ENCODE data around the gene LPAR3.

The LPAR3 gene

DNA sequence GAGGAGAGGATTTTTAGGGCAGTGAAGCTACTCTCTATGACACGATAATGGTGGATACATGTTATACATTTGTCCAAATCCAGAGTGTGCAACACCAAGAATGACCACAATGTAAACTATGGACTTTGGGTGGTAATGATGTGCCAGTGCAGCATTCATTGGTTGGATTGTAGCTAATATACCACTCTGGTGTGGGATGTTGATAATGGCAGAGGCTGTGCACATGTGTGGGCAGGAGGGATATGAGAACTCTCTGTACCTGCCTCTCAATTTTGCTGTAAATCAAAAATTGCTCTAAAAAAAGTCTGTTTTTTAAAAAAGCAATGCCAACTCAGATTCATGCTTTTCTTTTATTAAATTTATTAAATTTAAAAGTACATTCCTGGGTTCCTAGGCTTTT, 27.2 kb upstream of the LPAR3 start:
- Histone ChIP-seq H3F3A (ENCODE audit: insufficient read depth) (no peaks in the 10 kb centered on the region), H4K20me1 (ENCODE audit: low read depth, low read length) (no peaks in the 10 kb centered on the region), H3K27me3 (ENCODE audit: low read length) (no peaks in the 10 kb centered on the region), H3K9ac (ENCODE audit: low read length) (no peak overlapping the region), H3K9me2 (replicated peaks; ENCODE audit: insufficient read depth, low read length) (no peaks in the 10 kb centered on the region), H3K27ac (ENCODE audit: low read depth, low read length) (no peak overlapping the region), H3K4me2 (ENCODE audit: low read depth, low read length, poor library complexity, severe bottlenecking) (no peak overlapping the region), H3K4me3 (ENCODE audit: insufficient read depth, low read length, poor library complexity, severe bottlenecking) (no peak overlapping the region), H3K79me2 (ENCODE audit: insufficient read depth, low read length) (no peaks in the 10 kb centered on the region), H2AFZ (ENCODE audit: low read depth, low read length, severe bottlenecking) (no peak overlapping the region), H3K9me3 (ENCODE audit: insufficient read depth, low read length) (no peaks in the 10 kb centered on the region), H3K36me3 (ENCODE audit: low read length) (no peaks in the 10 kb centered on the region)
- TF ChIP-seq, protein P1, sequence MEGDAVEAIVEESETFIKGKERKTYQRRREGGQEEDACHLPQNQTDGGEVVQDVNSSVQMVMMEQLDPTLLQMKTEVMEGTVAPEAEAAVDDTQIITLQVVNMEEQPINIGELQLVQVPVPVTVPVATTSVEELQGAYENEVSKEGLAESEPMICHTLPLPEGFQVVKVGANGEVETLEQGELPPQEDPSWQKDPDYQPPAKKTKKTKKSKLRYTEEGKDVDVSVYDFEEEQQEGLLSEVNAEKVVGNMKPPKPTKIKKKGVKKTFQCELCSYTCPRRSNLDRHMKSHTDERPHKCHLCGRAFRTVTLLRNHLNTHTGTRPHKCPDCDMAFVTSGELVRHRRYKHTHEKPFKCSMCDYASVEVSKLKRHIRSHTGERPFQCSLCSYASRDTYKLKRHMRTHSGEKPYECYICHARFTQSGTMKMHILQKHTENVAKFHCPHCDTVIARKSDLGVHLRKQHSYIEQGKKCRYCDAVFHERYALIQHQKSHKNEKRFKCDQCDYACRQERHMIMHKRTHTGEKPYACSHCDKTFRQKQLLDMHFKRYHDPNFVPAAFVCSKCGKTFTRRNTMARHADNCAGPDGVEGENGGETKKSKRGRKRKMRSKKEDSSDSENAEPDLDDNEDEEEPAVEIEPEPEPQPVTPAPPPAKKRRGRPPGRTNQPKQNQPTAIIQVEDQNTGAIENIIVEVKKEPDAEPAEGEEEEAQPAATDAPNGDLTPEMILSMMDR (IDR thresholded peaks at IDR 0.05; ENCODE audit: insufficient read depth, low read length, poor library complexity, severe bottlenecking), result no peak
- TF ChIP-seq EZH2phosphoT487 (conservative IDR thresholded peaks at IDR 0.05; ENCODE audit: low read length), result no peak

DNA sequence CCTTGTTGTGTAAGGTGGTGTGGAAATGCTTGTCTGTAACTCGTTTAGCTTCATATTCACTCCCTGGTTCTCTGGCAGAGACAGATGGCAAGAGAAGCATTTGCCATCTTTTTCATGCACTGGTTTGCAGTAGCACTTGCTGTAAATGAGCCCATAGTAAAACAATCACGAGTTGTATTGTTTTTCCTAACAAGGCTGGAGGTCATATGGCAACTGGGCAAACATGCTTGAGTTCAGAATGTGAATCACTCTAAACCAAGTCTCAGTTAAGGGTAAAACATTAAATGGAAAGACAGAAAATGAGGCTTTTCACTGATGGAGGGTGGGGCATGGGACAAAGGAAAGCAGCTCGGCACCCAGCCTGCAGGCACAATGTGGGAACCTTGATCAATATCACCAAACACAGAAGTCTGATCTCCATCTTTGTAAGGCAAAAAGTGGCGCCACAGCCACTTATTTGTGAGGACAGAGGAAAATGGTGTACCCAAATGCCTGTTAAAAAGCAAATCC, 26.5 kb upstream of the LPAR3 start:
- Histone ChIP-seq H3F3A (ENCODE audit: insufficient read depth) (no peaks in the 10 kb centered on the region), H3K36me3 (ENCODE audit: low read length) (no peaks in the 10 kb centered on the region), H3K27ac (ENCODE audit: low read depth, low read length) (no peak overlapping the region), H3K4me2 (ENCODE audit: low read depth, low read length, poor library complexity, severe bottlenecking) (no peak overlapping the region), H3K9me2 (replicated peaks; ENCODE audit: insufficient read depth, low read length) (no peaks in the 10 kb centered on the region), H4K20me1 (ENCODE audit: low read depth, low read length) (no peaks in the 10 kb centered on the region), H3K9ac (ENCODE audit: low read length) (no peak overlapping the region), H2AFZ (ENCODE audit: low read depth, low read length, severe bottlenecking) (no peak overlapping the region), H3K79me2 (ENCODE audit: insufficient read depth, low read length) (no peaks in the 10 kb centered on the region), H3K27me3 (ENCODE audit: low read length) (no peaks in the 10 kb centered on the region), H3K9me3 (ENCODE audit: insufficient read depth, low read length) (no peaks in the 10 kb centered on the region), H3K4me3 (ENCODE audit: insufficient read depth, low read length, poor library complexity, severe bottlenecking) (no peak overlapping the region)
- TF ChIP-seq, protein P1 (IDR thresholded peaks at IDR 0.05; ENCODE audit: insufficient read depth, low read length, poor library complexity, severe bottlenecking), result no peak
- no peak for TF ChIP-seq EZH2phosphoT487 (conservative IDR thresholded peaks at IDR 0.05; ENCODE audit: low read length)

DNA sequence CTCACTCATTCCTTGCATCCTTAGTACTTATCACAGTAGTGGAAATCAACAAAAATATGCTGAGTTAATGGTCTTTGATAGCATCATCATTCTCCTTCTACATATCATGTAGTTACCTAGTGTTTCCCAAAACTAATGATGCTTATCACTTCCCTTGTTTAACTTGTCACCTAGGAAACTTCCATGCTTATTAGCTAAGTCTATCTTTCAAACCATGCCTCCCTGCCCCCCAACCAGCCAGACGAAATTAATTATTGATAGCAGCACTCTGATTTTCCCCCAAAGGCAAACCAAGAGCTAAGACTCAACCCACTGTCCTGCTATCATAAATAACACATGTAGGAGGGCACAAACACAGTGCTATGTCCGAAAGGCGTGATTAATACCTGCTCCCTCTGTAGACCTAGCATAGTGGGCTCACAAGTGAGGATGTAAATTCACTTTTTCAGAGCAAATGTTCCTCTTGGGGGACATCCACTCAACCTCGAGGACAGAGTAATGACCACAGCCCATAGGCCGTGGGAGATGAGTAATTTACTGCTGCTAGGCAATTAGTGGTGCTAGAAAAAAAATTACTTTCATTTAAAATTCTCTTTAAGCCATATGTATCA, 25.8 kb upstream of the LPAR3 start:
- Histone ChIP-seq H3K9me2 (replicated peaks; ENCODE audit: insufficient read depth, low read length) (no peaks in the 10 kb centered on the region), H3K27me3 (ENCODE audit: low read length) (no peaks in the 10 kb centered on the region), H3K4me3 (ENCODE audit: insufficient read depth, low read length, poor library complexity, severe bottlenecking) (no peak overlapping the region), H3K9ac (ENCODE audit: low read length) (no peak overlapping the region), H3K9me3 (ENCODE audit: insufficient read depth, low read length) (no peaks in the 10 kb centered on the region), H4K20me1 (ENCODE audit: low read depth, low read length) (no peaks in the 10 kb centered on the region), H3F3A (ENCODE audit: insufficient read depth) (no peaks in the 10 kb centered on the region), H2AFZ (ENCODE audit: low read depth, low read length, severe bottlenecking) (no peak overlapping the region), H3K4me2 (ENCODE audit: low read depth, low read length, poor library complexity, severe bottlenecking) (no peak overlapping the region), H3K79me2 (ENCODE audit: insufficient read depth, low read length) (no peaks in the 10 kb centered on the region), H3K36me3 (ENCODE audit: low read length) (no peaks in the 10 kb centered on the region), H3K27ac (ENCODE audit: low read depth, low read length) (no peak overlapping the region)
- TF ChIP-seq EZH2phosphoT487 (conservative IDR thresholded peaks at IDR 0.05; ENCODE audit: low read length), result no peak
- TF ChIP-seq, protein P1 (IDR thresholded peaks at IDR 0.05; ENCODE audit: insufficient read depth, low read length, poor library complexity, severe bottlenecking), result no peak

Measured in SU-DHL-6 (cell line).